Measurements from ENCODE around the gene ENKUR.
A peak's percentile ranks its signal among the peaks of the same experiment; 100 is the strongest.
"Not testable (repeated sequence)": the region's sequence is repeated elsewhere in the genome, so short reads cannot be mapped to it uniquely, and the experiment has no call there.

The ENKUR gene

GRCh38 chr10:24971374-24971773 lies 44.6 kb downstream of the ENKUR start:
- DNase-seq (ENCODE audit: low read depth), result no peak

- DNase-seq (ENCODE audit: low read depth), result no peak
Observed at GRCh38 chr10:24969841-24970281, 46.1 kb downstream of the ENKUR start.

GRCh38 chr10:24968951-24969350 lies 47.0 kb downstream of the ENKUR start:
- DNase-seq (ENCODE audit: low read depth), result not testable (repeated sequence)

GRCh38 chr10:24968349-24968748 lies 47.6 kb downstream of the ENKUR start:
- no peak for DNase-seq (ENCODE audit: low read depth)

- no peak for DNase-seq (ENCODE audit: low read depth)
Observed at GRCh38 chr10:24966962-24967481, 48.9 kb downstream of the ENKUR start.

- DNase-seq (ENCODE audit: low read depth), result no peak
Observed at GRCh38 chr10:24965051-24965450, 50.9 kb downstream of the ENKUR start.

- no peak for DNase-seq (ENCODE audit: low read depth)
Observed at GRCh38 chr10:24963521-24964041, 52.4 kb downstream of the ENKUR start.

- DNase-seq (ENCODE audit: low read depth), result no peak
Observed at GRCh38 chr10:24962995-24963394, 53.0 kb downstream of the ENKUR start.

GRCh38 chr10:24961582-24961981 lies 54.4 kb downstream of the ENKUR start:
- no peak for DNase-seq (ENCODE audit: low read depth)

- no peak for DNase-seq (ENCODE audit: low read depth)
Observed at GRCh38 chr10:24959382-24959730, 56.6 kb downstream of the ENKUR start.

- DNase-seq (ENCODE audit: low read depth), result no peak
Observed at GRCh38 chr10:24958721-24959381, 57.1 kb downstream of the ENKUR start.

- DNase-seq (ENCODE audit: low read depth), result peak; percentile 54
Observed at GRCh38 chr10:24958091-24958720, 57.8 kb downstream of the ENKUR start.

- DNase-seq (ENCODE audit: low read depth), result not testable (repeated sequence)
Observed at GRCh38 chr10:24957624-24958051, 58.3 kb downstream of the ENKUR start.

GRCh38 chr10:24953675-24954074 lies 62.3 kb downstream of the ENKUR start:
- no peak for DNase-seq (ENCODE audit: low read depth)

- no peak for DNase-seq (ENCODE audit: low read depth)
Observed at GRCh38 chr10:24952707-24953645, 63.0 kb downstream of the ENKUR start.

- no peak for DNase-seq (ENCODE audit: low read depth)
Observed at GRCh38 chr10:24952143-24952706, 63.7 kb downstream of the ENKUR start, which contains the start of gene PRTFDC1. TSS of gene PRTFDC1 (minus strand) at chr10:24952606. CDS start at chr10:24952575, 31 bp downstream.

- no peak for DNase-seq (ENCODE audit: low read depth)
Observed at GRCh38 chr10:24951201-24952142, 64.5 kb downstream of the ENKUR start.

GRCh38 chr10:24950439-24950838 lies 65.5 kb downstream of the ENKUR start:
- no peak for DNase-seq (ENCODE audit: low read depth)

- DNase-seq (ENCODE audit: low read depth), result no peak
Observed at GRCh38 chr10:24949616-24950015, 66.3 kb downstream of the ENKUR start.

- no peak for DNase-seq (ENCODE audit: low read depth)
Observed at GRCh38 chr10:24947304-24948097, 68.5 kb downstream of the ENKUR start.

All from HS-5 (cell line).